Mucosa of descending colon (tissue), 3 donors: ENCODE results near the gene PDE4D. TPM values are rescaled to one million over a fixed set of nuclear protein-coding genes. Genes with fewer than 3 reads are reported as not detected.

Experiments
- ATAC-seq: fragments of 200-7000 bp; cut with Tn5 transposase; one replicate; pipeline ENCODE4 v1.9.1; 2020; ENCODE audit warnings: mild to moderate bottlenecking, moderate library complexity
- DNase-seq, 3 donors: peaks; one replicate each; pipeline ENCODE4 v3.0.0-alpha.2; 2020
- H3K36me3 ChIP-seq: fragments of 200-600 bp; one replicate; pipeline ENCODE4 v1.8.0; 2021; ENCODE audit warnings: low read depth, mild to moderate bottlenecking
- H3K4me1 ChIP-seq: fragments of 200-600 bp; one replicate; pipeline ENCODE4 v1.8.0; 2021; ENCODE audit warnings: low read depth, mild to moderate bottlenecking
- H3K4me3 ChIP-seq: fragments of 200-600 bp; one replicate; pipeline ENCODE4 v1.8.0; 2021; ENCODE audit warnings: mild to moderate bottlenecking
- H3K9me3 ChIP-seq: fragments of 200-600 bp; one replicate; pipeline ENCODE4 v1.8.0; 2021; ENCODE audit warnings: mild to moderate bottlenecking
- intact Hi-C, 2 donors: fragments of 100-400 bp; cut with DNase I in 1 of 2; cut with micrococcal nuclease in 1 of 2; formaldehyde crosslinking; loops; one replicate each; pipeline versions ENCODE4 v1.11.0 to v1.11.1; 2022; cut with DNase I, micrococcal nuclease
- microRNA-seq: library from miRNA; unstranded; fragments of <30 nt; microRNA quantifications from one replicate; pipeline ENCODE4, GENCODE V29; 2019
- total RNA-seq, 3 donors: library from RNA; stranded (reverse); fragmentation: NEBNext Ultra II Directional in 2 of 3; extraction: Animal tissue kit (Norgen Biotek cat#: 25700) in 2 of 3; gene quantifications; one replicate each; pipeline versions ENCODE4 v1.2.1 to v1.2.4, GENCODE V29; 2021 to 2023
- TF ChIP-seq, protein P1 (sequence below): fragments of 200-600 bp; IDR thresholded peaks from one replicate; pipeline ENCODE4 v1.8.0; 2022; ENCODE audit warnings: antibody characterized with exemption, mild to moderate bottlenecking
- donor health status: DM: no; HTN: no; CAD: no; lungs with moderate emphysema.
- donor health status: DM: no; HTN: no; CAD: no.
- donor health status: DM: no; HTN: yes; CAD: no.

PDE4D gene
- total RNA-seq, 3 donors from 2014 or later: 37.9 to 137 (median 100) TPM

DNA sequence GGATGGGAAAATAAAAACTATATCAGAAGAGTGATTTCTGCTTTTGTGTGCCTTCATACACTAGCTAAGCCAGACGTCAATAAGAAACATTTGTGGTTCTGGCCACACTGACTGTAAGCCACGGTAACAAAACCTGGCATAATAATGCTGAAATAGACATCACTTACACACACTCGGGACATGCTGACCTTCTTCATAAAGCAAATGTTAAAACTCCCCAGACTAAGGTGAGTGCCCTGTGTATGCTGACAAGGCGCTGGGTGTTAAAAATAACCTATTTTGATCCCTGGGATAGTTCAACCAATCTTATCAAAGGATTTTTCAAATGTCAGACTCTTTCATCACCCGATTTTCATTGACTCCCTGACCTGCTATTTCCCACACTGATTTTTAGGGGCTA lies 973.7 kb downstream of the PDE4D start:
- Histone ChIP-seq H3K36me3 (no peaks in the 10 kb centered on the region), H3K4me1 (no peaks in the 10 kb centered on the region), H3K9me3 (no peaks in the 10 kb centered on the region), H3K4me3 (no peak overlapping the region)
- intact Hi-C loops: no loop called here
- DNase-seq (no peak), ATAC-seq (no peak)
- TF ChIP-seq, protein P1, sequence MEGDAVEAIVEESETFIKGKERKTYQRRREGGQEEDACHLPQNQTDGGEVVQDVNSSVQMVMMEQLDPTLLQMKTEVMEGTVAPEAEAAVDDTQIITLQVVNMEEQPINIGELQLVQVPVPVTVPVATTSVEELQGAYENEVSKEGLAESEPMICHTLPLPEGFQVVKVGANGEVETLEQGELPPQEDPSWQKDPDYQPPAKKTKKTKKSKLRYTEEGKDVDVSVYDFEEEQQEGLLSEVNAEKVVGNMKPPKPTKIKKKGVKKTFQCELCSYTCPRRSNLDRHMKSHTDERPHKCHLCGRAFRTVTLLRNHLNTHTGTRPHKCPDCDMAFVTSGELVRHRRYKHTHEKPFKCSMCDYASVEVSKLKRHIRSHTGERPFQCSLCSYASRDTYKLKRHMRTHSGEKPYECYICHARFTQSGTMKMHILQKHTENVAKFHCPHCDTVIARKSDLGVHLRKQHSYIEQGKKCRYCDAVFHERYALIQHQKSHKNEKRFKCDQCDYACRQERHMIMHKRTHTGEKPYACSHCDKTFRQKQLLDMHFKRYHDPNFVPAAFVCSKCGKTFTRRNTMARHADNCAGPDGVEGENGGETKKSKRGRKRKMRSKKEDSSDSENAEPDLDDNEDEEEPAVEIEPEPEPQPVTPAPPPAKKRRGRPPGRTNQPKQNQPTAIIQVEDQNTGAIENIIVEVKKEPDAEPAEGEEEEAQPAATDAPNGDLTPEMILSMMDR: no peak

Small RNA genes within 50 kb of the gene (microRNA-seq; reads per million reads assigned to microRNA genes)
- 70.5 reads per million, percentile 59 among the genes with 10 or more reads in this experiment for gene MIR582
